Right forelimb (tissue), 1 donor: Measurements from ENCODE around the gene CCNYL1.

Experiments used
- DNase-seq: peaks from one replicate; pipeline ENCODE4 v3.0.0-alpha.2; 2018

CCNYL1 gene

DNA sequence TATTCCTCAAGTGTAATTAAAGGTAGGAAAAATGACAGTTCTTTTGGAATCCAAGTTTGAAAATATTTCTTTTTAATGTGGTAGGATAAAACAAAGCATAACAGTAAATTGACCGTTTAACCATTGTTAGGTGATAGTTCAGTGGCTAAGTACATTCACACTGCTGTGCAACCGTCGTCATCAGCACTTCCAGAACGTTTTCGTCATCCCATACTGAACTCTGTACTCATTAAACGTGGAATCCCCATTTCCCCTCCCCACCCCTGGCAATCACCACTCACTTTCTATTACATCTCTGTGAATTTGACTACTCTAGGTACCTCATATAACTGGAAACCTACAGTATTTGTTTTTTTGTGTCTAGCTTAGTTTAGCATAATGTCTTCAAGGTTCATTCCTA is 91.2 kb downstream of the CCNYL1 start:
- DNase-seq, result no peak
